ENCODE results near the gene POU2F1.

The POU2F1 gene

GRCh38 chr1:167220537-167221125, at the start of gene POU2F1:
Gene POU2F1, plus strand, starts transcription at chr1:167220886. Its CDS starts 12 bp downstream, at chr1:167220898.
- Histone ChIP-seq H3K36me3 (ENCODE audit: control insufficient read depth, insufficient read depth, low read length) (no peaks in the 10 kb centered on the region), H3K4me1 (ENCODE audit: control insufficient read depth, insufficient read depth, low read length) (peaks cover 4% of the 10 kb centered on the region), H3K4me3 (ENCODE audit: low read length) (peak within 1 kb of the TSS; percentile 86), H3K27me3 (ENCODE audit: control insufficient read depth, insufficient read depth, low read length) (no peaks in the 10 kb centered on the region), H3K9me3 (ENCODE audit: control insufficient read depth, low read length) (no peaks in the 10 kb centered on the region), H3K9ac (ENCODE audit: low read length) (peak within 1 kb of the TSS; percentile 90)

GRCh38 chr1:167171286-167171929, 49.3 kb upstream of the POU2F1 start:
- no peak overlapping the region for H3K9ac ChIP-seq (ENCODE audit: low read length)
- H3K4me3 ChIP-seq (ENCODE audit: low read length): no peak overlapping the region
- no peaks in the 10 kb centered on the region for H3K4me1 ChIP-seq (ENCODE audit: control insufficient read depth, insufficient read depth, low read length)

GRCh38 chr1:167173516-167174184, 47.0 kb upstream of the POU2F1 start:
- H3K9ac ChIP-seq (ENCODE audit: low read length): no peak overlapping the region
- no peaks in the 10 kb centered on the region for H3K9me3 ChIP-seq (ENCODE audit: control insufficient read depth, low read length)
- H3K36me3 ChIP-seq (ENCODE audit: control insufficient read depth, insufficient read depth, low read length): no peaks in the 10 kb centered on the region
- no peaks in the 10 kb centered on the region for H3K27me3 ChIP-seq (ENCODE audit: control insufficient read depth, insufficient read depth, low read length)
- H3K4me1 ChIP-seq (ENCODE audit: control insufficient read depth, insufficient read depth, low read length): no peaks in the 10 kb centered on the region
- no peak overlapping the region for H3K4me3 ChIP-seq (ENCODE audit: low read length)

More at GRCh38 chr1:167171286-167171929, 49.3 kb upstream of the POU2F1 start:
- H3K9me3 ChIP-seq (ENCODE audit: control insufficient read depth, low read length): no peaks in the 10 kb centered on the region
- H3K36me3 ChIP-seq (ENCODE audit: control insufficient read depth, insufficient read depth, low read length): no peaks in the 10 kb centered on the region
- no peaks in the 10 kb centered on the region for H3K27me3 ChIP-seq (ENCODE audit: control insufficient read depth, insufficient read depth, low read length)

GRCh38 chr1:167175901-167176300, 44.8 kb upstream of the POU2F1 start:
- Histone ChIP-seq H3K4me1 (ENCODE audit: control insufficient read depth, insufficient read depth, low read length) (no peaks in the 10 kb centered on the region), H3K9ac (ENCODE audit: low read length) (no peak overlapping the region), H3K27me3 (ENCODE audit: control insufficient read depth, insufficient read depth, low read length) (no peaks in the 10 kb centered on the region), H3K4me3 (ENCODE audit: low read length) (no peak overlapping the region), H3K9me3 (ENCODE audit: control insufficient read depth, low read length) (no peaks in the 10 kb centered on the region), H3K36me3 (ENCODE audit: control insufficient read depth, insufficient read depth, low read length) (no peaks in the 10 kb centered on the region)

GRCh38 chr1:167178831-167179230, 41.9 kb upstream of the POU2F1 start:
- no peaks in the 10 kb centered on the region for H3K36me3 ChIP-seq (ENCODE audit: control insufficient read depth, insufficient read depth, low read length)
- no peak overlapping the region for H3K9ac ChIP-seq (ENCODE audit: low read length)

GRCh38 chr1:167182571-167183320, 37.9 kb upstream of the POU2F1 start:
- Histone ChIP-seq H3K4me1 (ENCODE audit: control insufficient read depth, insufficient read depth, low read length) (no peaks in the 10 kb centered on the region), H3K9ac (ENCODE audit: low read length) (no peak overlapping the region), H3K4me3 (ENCODE audit: low read length) (no peak overlapping the region), H3K27me3 (ENCODE audit: control insufficient read depth, insufficient read depth, low read length) (no peaks in the 10 kb centered on the region), H3K36me3 (ENCODE audit: control insufficient read depth, insufficient read depth, low read length) (no peaks in the 10 kb centered on the region), H3K9me3 (ENCODE audit: control insufficient read depth, low read length) (no peaks in the 10 kb centered on the region)

More at GRCh38 chr1:167178831-167179230, 41.9 kb upstream of the POU2F1 start:
- H3K9me3 ChIP-seq (ENCODE audit: control insufficient read depth, low read length): no peaks in the 10 kb centered on the region
- H3K4me1 ChIP-seq (ENCODE audit: control insufficient read depth, insufficient read depth, low read length): no peaks in the 10 kb centered on the region
- H3K27me3 ChIP-seq (ENCODE audit: control insufficient read depth, insufficient read depth, low read length): no peaks in the 10 kb centered on the region
- H3K4me3 ChIP-seq (ENCODE audit: low read length): no peak overlapping the region

- Histone ChIP-seq H3K4me3 (ENCODE audit: low read length) (no peak overlapping the region), H3K9me3 (ENCODE audit: control insufficient read depth, low read length) (no peaks in the 10 kb centered on the region), H3K27me3 (ENCODE audit: control insufficient read depth, insufficient read depth, low read length) (no peaks in the 10 kb centered on the region), H3K9ac (ENCODE audit: low read length) (no peak overlapping the region), H3K4me1 (ENCODE audit: control insufficient read depth, insufficient read depth, low read length) (no peaks in the 10 kb centered on the region), H3K36me3 (ENCODE audit: control insufficient read depth, insufficient read depth, low read length) (no peaks in the 10 kb centered on the region)
These were observed 36.6 kb upstream of the POU2F1 start for GRCh38 chr1:167184081-167184480.

- Histone ChIP-seq H3K27me3 (ENCODE audit: control insufficient read depth, insufficient read depth, low read length) (no peaks in the 10 kb centered on the region), H3K4me1 (ENCODE audit: control insufficient read depth, insufficient read depth, low read length) (no peaks in the 10 kb centered on the region), H3K4me3 (ENCODE audit: low read length) (no peak overlapping the region), H3K9me3 (ENCODE audit: control insufficient read depth, low read length) (no peaks in the 10 kb centered on the region), H3K9ac (ENCODE audit: low read length) (no peak overlapping the region), H3K36me3 (ENCODE audit: control insufficient read depth, insufficient read depth, low read length) (no peaks in the 10 kb centered on the region)
These were observed 35.6 kb upstream of the POU2F1 start for GRCh38 chr1:167185062-167185461.

GRCh38 chr1:167185974-167186657, 34.6 kb upstream of the POU2F1 start:
- no peaks in the 10 kb centered on the region for H3K36me3 ChIP-seq (ENCODE audit: control insufficient read depth, insufficient read depth, low read length)
- H3K9ac ChIP-seq (ENCODE audit: low read length): no peak overlapping the region
- H3K27me3 ChIP-seq (ENCODE audit: control insufficient read depth, insufficient read depth, low read length): no peaks in the 10 kb centered on the region
- no peak overlapping the region for H3K4me3 ChIP-seq (ENCODE audit: low read length)
- H3K4me1 ChIP-seq (ENCODE audit: control insufficient read depth, insufficient read depth, low read length): no peaks in the 10 kb centered on the region
- no peaks in the 10 kb centered on the region for H3K9me3 ChIP-seq (ENCODE audit: control insufficient read depth, low read length)

- H3K4me3 ChIP-seq (ENCODE audit: low read length): no peak overlapping the region
- no peaks in the 10 kb centered on the region for H3K36me3 ChIP-seq (ENCODE audit: control insufficient read depth, insufficient read depth, low read length)
- no peaks in the 10 kb centered on the region for H3K4me1 ChIP-seq (ENCODE audit: control insufficient read depth, insufficient read depth, low read length)
- no peaks in the 10 kb centered on the region for H3K27me3 ChIP-seq (ENCODE audit: control insufficient read depth, insufficient read depth, low read length)
- H3K9me3 ChIP-seq (ENCODE audit: control insufficient read depth, low read length): no peaks in the 10 kb centered on the region
- no peak overlapping the region for H3K9ac ChIP-seq (ENCODE audit: low read length)
These were observed 33.9 kb upstream of the POU2F1 start for GRCh38 chr1:167186771-167187170.

GRCh38 chr1:167190747-167191237, 29.9 kb upstream of the POU2F1 start:
- Histone ChIP-seq H3K4me1 (ENCODE audit: control insufficient read depth, insufficient read depth, low read length) (no peaks in the 10 kb centered on the region), H3K36me3 (ENCODE audit: control insufficient read depth, insufficient read depth, low read length) (no peaks in the 10 kb centered on the region), H3K9me3 (ENCODE audit: control insufficient read depth, low read length) (no peaks in the 10 kb centered on the region), H3K27me3 (ENCODE audit: control insufficient read depth, insufficient read depth, low read length) (no peaks in the 10 kb centered on the region), H3K4me3 (ENCODE audit: low read length) (no peak overlapping the region), H3K9ac (ENCODE audit: low read length) (no peak overlapping the region)

Data from mucosa of stomach (tissue), 1 donor.